Non-pigmented ciliary epithelial cell (primary cell): ENCODE measurements around the gene MTTP.

Experiments
- DNase-seq: peaks from one replicate; pipeline ENCODE4 v3.0.0-alpha.2; 2010; ENCODE audit warnings: low read depth

Gene MTTP

GRCh38 chr4:99593781-99594641 lies 19.4 kb downstream of the MTTP start:
- no peak for DNase-seq

GRCh38 chr4:99594818-99595217 lies 20.2 kb downstream of the MTTP start:
- no peak for DNase-seq

GRCh38 chr4:99606716-99607115 lies 32.1 kb downstream of the MTTP start:
- DNase-seq: no peak

GRCh38 chr4:99608417-99608816 lies 33.8 kb downstream of the MTTP start:
- no peak for DNase-seq

- no peak for DNase-seq
Observed at GRCh38 chr4:99610605-99611175, 36.1 kb downstream of the MTTP start.

- no peak for DNase-seq
Observed at GRCh38 chr4:99612281-99612680, 37.7 kb downstream of the MTTP start.

- no peak for DNase-seq
Observed at GRCh38 chr4:99612704-99613103, 38.1 kb downstream of the MTTP start.

GRCh38 chr4:99614491-99614890 lies 39.9 kb downstream of the MTTP start:
- no peak for DNase-seq

GRCh38 chr4:99615170-99615820 lies 40.7 kb downstream of the MTTP start:
- DNase-seq: no peak

- no peak for DNase-seq
Observed at GRCh38 chr4:99617374-99617773, 42.8 kb downstream of the MTTP start.

GRCh38 chr4:99622341-99622740 lies 47.7 kb downstream of the MTTP start:
- DNase-seq: no peak

GRCh38 chr4:99624141-99624719 lies 49.6 kb downstream of the MTTP start:
- DNase-seq: no peak

- no peak for DNase-seq
Observed at GRCh38 chr4:99625369-99625768, 50.7 kb downstream of the MTTP start.

GRCh38 chr4:99628040-99628439 lies 53.4 kb downstream of the MTTP start:
- DNase-seq: no peak

- DNase-seq: no peak
Observed at GRCh38 chr4:99629962-99630554, 55.4 kb downstream of the MTTP start.

GRCh38 chr4:99630857-99631360 lies 56.3 kb downstream of the MTTP start:
- DNase-seq: no peak

GRCh38 chr4:99633772-99634171 lies 59.1 kb downstream of the MTTP start:
- no peak for DNase-seq

- no peak for DNase-seq
Observed at GRCh38 chr4:99634742-99635360, 60.2 kb downstream of the MTTP start.

- DNase-seq: no peak
Observed at GRCh38 chr4:99635601-99636000, 61.0 kb downstream of the MTTP start.

- no peak for DNase-seq
Observed at GRCh38 chr4:99636422-99636821, 61.8 kb downstream of the MTTP start.

- no peak for DNase-seq
Observed at GRCh38 chr4:99637174-99637573, 62.5 kb downstream of the MTTP start.

- no peak for DNase-seq
Observed at GRCh38 chr4:99640676-99641075, 66.1 kb downstream of the MTTP start.
